Lung (tissue), 12 donors: ENCODE results near the gene ATXN1. TPM values are rescaled to one million over a fixed set of nuclear protein-coding genes. Genes with fewer than 3 reads are reported as not detected.

Experiments used
- ATAC-seq: fragments of 200-7000 bp; cut with Tn5 transposase; one replicate; pipeline ENCODE4 v1.9.1; 2020; ENCODE audit warnings: moderate number of reproducible peaks; ENCODE audit not compliant: insufficient read depth, low FRiP score
- DNase-seq, 3 donors: peaks; one replicate each; pipeline ENCODE4 v3.0.0-alpha.2; 2013 to 2017
- H3K27ac ChIP-seq, 2 donors: one replicate each; pipeline ENCODE4 v1.5.1; 2013; ENCODE audit warnings: mild to moderate bottlenecking in 2 of 2, moderate library complexity in 2 of 2, control low read depth in 1 of 2, inconsistent platforms in 1 of 2, low read depth in 1 of 2, low read length in 1 of 2
- H3K27me3 ChIP-seq, 3 donors: one replicate each; pipeline ENCODE4 v1.5.1; 2013; ENCODE audit warnings: low read length in 2 of 3; ENCODE audit not compliant: control insufficient read depth in 3 of 3, insufficient read depth in 3 of 3
- H3K36me3 ChIP-seq, 4 donors: one replicate each; pipeline ENCODE4 v1.5.1; 2013; ENCODE audit warnings: low read length in 4 of 4, mild to moderate bottlenecking in 1 of 4, moderate library complexity in 1 of 4; ENCODE audit not compliant: control insufficient read depth in 4 of 4, insufficient read depth in 4 of 4
- H3K4me1 ChIP-seq, 5 donors: one replicate each; pipeline ENCODE4 v1.5.1; 2013; ENCODE audit warnings: low read length in 5 of 5, mild to moderate bottlenecking in 2 of 5, moderate library complexity in 1 of 5; ENCODE audit not compliant: control insufficient read depth in 5 of 5, insufficient read depth in 5 of 5
- H3K4me3 ChIP-seq: one replicate; pipeline ENCODE4 v1.5.1; 2013; ENCODE audit warnings: mild to moderate bottlenecking, control low read depth, moderate library complexity
- H3K9ac ChIP-seq, 2 donors: one replicate each; pipeline ENCODE4 v1.5.1; 2013; ENCODE audit warnings: low read length in 2 of 2, control low read depth in 1 of 2; ENCODE audit not compliant: insufficient read depth in 1 of 2
- H3K9me3 ChIP-seq, 4 donors: one replicate each; pipeline ENCODE4 v1.5.1; 2013; ENCODE audit warnings: low read length in 3 of 4, mild to moderate bottlenecking in 1 of 4, moderate library complexity in 1 of 4; ENCODE audit not compliant: control insufficient read depth in 4 of 4, insufficient read depth in 3 of 4
- CTCF ChIP-seq: IDR thresholded peaks from 2 replicates; pipeline ENCODE4 v1.5.1; 2012; ENCODE audit warnings: mild to moderate bottlenecking; ENCODE audit errors: control extremely low read depth, extremely low read depth
- WGBS, 2 donors: extraction: QIAGEN DNeasy Blood & Tissue Kit; methylation state at CpG; one replicate each; pipeline ENCODE4 v1.1.7; 2013; 5-methylcytosine and 5-hydroxymethylcytosine counted together
- polyA plus RNA-seq, 2 donors: library from polyadenylated mRNA; stranded (reverse); fragments of 200-250 nt; gene quantifications; one replicate each; pipeline ENCODE4 v1.2.1, GENCODE V29; 2013
- total RNA-seq, 2 donors: library from RNA; depleted of rRNA in 1 of 2; stranded (reverse); fragments of >200 nt in 1 of 2; gene quantifications; one replicate each; pipeline ENCODE4 v1.2.1, GENCODE V29; 2014 to 2021
- donor health status: control.
- donor health status: control.
- donor health status: Bipolar disorder and iron deficiency.
- donor health status: healthy.
- donor health status: DM: yes; HTN: yes; CAD: no.

The ATXN1 gene
- total and polyA plus RNA-seq, 4 donors, result 9.7 to 108 (median 34.9) TPM

- 93 to 95% methylated on average over 4 of the region's 4 CpGs for WGBS, 2 donors
- no peak for ATAC-seq
- no peak overlapping the region for H3K9ac ChIP-seq
- DNase-seq, result no peak
- no peaks in the 10 kb centered on the region for H3K9me3 ChIP-seq
- no peak overlapping the region for H3K4me3 ChIP-seq
- H3K27me3 ChIP-seq, result no peaks in the 10 kb centered on the region
- H3K36me3 ChIP-seq, result peaks cover 3 to 15% (median 7%) of the 10 kb centered on the region in 4 donors
- no peak overlapping the region for H3K27ac ChIP-seq
- TF ChIP-seq CTCF, result no peak
- peaks cover 0 to 4% (median 0%) of the 10 kb centered on the region in 5 donors for H3K4me1 ChIP-seq
Observed at GRCh38 chr6:16656451-16656850, 104.8 kb downstream of the ATXN1 start.

GRCh38 chr6:16654701-16655100 lies 106.6 kb downstream of the ATXN1 start:
- DNase-seq, result no peak
- Histone ChIP-seq H3K36me3 (peaks cover 3 to 21% (median 7%) of the 10 kb centered on the region in 4 donors), H3K27ac (no peak overlapping the region), H3K9me3 (no peaks in the 10 kb centered on the region), H3K4me1 (peaks cover 0 to 4% (median 0%) of the 10 kb centered on the region in 5 donors), H3K4me3 (no peak overlapping the region), H3K27me3 (no peaks in the 10 kb centered on the region), H3K9ac (no peak overlapping the region)
- WGBS, 2 donors, result 71 to 77% methylated on average over 1 of the region's 1 CpG
- no peak for ATAC-seq
- TF ChIP-seq CTCF, result no peak

GRCh38 chr6:16653226-16653625 lies 108.0 kb downstream of the ATXN1 start:
- Histone ChIP-seq H3K27ac (no peak overlapping the region), H3K27me3 (no peaks in the 10 kb centered on the region), H3K4me1 (peaks cover 0 to 4% (median 0%) of the 10 kb centered on the region in 5 donors), H3K36me3 (peaks cover 3 to 21% (median 7%) of the 10 kb centered on the region in 4 donors), H3K9ac (no peak overlapping the region), H3K9me3 (no peaks in the 10 kb centered on the region), H3K4me3 (no peak overlapping the region)
- 96 to 99% methylated on average over 7 of the region's 7 CpGs for WGBS, 2 donors
- TF ChIP-seq CTCF, result no peak
- ATAC-seq (no peak), DNase-seq (no peak)

GRCh38 chr6:16651871-16652270 lies 109.4 kb downstream of the ATXN1 start:
- no peaks in the 10 kb centered on the region for H3K27me3 ChIP-seq
- 59 to 74% methylated on average over 6 of the region's 6 CpGs for WGBS, 2 donors
- TF ChIP-seq CTCF, result no peak
- no peak overlapping the region for H3K4me3 ChIP-seq
- H3K4me1 ChIP-seq, result peaks cover 0 to 4% (median 0%) of the 10 kb centered on the region in 5 donors
- H3K27ac ChIP-seq, result no peak overlapping the region
- DNase-seq, result no peak
- H3K9ac ChIP-seq, result no peak overlapping the region
- H3K9me3 ChIP-seq, result no peaks in the 10 kb centered on the region
- peak; percentile 27 for ATAC-seq
- H3K36me3 ChIP-seq, result peaks cover 3 to 18% (median 7%) of the 10 kb centered on the region in 4 donors
